ENCODE data around the gene TMEM165.

Gene TMEM165

DNA sequence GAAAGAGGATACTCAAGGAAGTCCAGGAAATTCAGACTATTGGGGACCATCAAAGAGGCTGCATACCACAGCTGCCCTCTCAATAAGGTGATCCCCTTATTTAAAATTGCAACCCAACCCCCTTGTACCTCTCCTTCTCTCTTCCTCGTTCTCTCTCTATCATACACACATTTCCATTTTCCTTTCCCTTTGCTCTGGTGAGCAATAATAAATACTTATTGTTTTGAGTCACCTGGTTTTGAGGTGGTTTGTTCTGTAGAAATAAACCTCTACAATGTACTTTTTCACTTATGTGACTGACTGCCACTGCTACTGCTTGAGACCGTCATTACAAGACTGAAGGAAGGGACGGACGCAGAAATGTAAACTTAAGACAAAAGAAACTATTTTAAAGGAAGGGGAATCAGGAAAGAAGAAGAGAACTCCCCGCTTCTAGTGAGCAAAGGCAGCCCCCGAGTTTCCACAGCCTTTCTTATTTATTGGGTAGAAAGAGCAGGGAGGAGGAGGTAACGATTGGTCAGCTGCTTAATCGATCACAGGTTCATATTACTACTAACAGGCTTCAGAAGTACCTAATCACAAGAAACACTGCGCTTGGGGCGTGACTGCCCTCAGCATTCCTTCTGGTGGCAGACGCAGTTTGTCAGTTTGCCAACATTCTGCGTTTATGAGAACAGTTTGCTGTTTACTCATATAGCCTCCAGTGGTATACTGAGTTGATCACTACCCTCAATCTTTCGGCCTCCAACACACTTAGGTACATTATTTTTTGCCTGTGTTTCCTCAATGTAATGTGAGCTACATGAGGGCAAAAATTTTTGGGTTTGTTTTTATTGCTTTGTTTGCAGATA lies 16.9 kb upstream of the TMEM165 start:
- Histone ChIP-seq H3K36me3 (ENCODE audit: low read length) (no peaks in the 10 kb centered on the region), H4K20me1 (ENCODE audit: low read depth, low read length) (no peaks in the 10 kb centered on the region), H3K27me3 (ENCODE audit: low read length) (no peaks in the 10 kb centered on the region), H3K9ac (ENCODE audit: low read length) (no peak overlapping the region), H2AFZ (ENCODE audit: low read depth, low read length, severe bottlenecking) (no peak overlapping the region), H3K9me2 (replicated peaks; ENCODE audit: insufficient read depth, low read length) (no peaks in the 10 kb centered on the region), H3F3A (ENCODE audit: insufficient read depth) (no peaks in the 10 kb centered on the region), H3K4me2 (ENCODE audit: low read depth, low read length, poor library complexity, severe bottlenecking) (no peak overlapping the region), H3K4me3 (ENCODE audit: insufficient read depth, low read length, poor library complexity, severe bottlenecking) (no peak overlapping the region), H3K27ac (ENCODE audit: low read depth, low read length) (no peak overlapping the region), H3K79me2 (ENCODE audit: insufficient read depth, low read length) (no peaks in the 10 kb centered on the region), H3K9me3 (ENCODE audit: insufficient read depth, low read length) (no peaks in the 10 kb centered on the region)
- TF ChIP-seq EZH2phosphoT487 (conservative IDR thresholded peaks at IDR 0.05; ENCODE audit: low read length), result no peak

DNA sequence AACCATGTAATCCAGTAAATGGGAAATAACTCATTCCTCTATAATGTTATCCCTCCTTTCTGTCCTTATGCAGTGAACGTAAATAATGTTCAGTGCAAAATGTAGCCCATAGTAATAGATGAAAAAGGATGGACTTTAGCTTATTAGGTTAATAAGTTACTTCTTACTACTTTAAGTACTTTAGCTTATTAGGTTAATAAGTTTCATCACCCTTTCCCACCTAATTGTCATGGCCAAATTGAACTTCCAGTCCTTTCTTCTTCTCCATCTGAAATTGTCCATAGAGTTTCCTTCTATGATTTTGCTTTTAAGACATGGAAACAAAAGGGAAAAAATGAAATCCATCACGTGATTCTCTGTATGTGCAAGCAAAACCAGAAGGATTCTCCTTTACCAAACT lies 15.2 kb upstream of the TMEM165 start:
- H3K4me2 ChIP-seq (ENCODE audit: low read depth, low read length, poor library complexity, severe bottlenecking), result no peak overlapping the region
- H3K36me3 ChIP-seq (ENCODE audit: low read length), result no peaks in the 10 kb centered on the region
- H3K27ac ChIP-seq (ENCODE audit: low read depth, low read length), result no peak overlapping the region
- no peaks in the 10 kb centered on the region for H3K79me2 ChIP-seq (ENCODE audit: insufficient read depth, low read length)
- no peak overlapping the region for H3K4me3 ChIP-seq (ENCODE audit: insufficient read depth, low read length, poor library complexity, severe bottlenecking)
- H3K9me2 ChIP-seq (replicated peaks; ENCODE audit: insufficient read depth, low read length), result no peaks in the 10 kb centered on the region
- no peaks in the 10 kb centered on the region for H4K20me1 ChIP-seq (ENCODE audit: low read depth, low read length)
- no peaks in the 10 kb centered on the region for H3F3A ChIP-seq (ENCODE audit: insufficient read depth)
- TF ChIP-seq, protein P1, sequence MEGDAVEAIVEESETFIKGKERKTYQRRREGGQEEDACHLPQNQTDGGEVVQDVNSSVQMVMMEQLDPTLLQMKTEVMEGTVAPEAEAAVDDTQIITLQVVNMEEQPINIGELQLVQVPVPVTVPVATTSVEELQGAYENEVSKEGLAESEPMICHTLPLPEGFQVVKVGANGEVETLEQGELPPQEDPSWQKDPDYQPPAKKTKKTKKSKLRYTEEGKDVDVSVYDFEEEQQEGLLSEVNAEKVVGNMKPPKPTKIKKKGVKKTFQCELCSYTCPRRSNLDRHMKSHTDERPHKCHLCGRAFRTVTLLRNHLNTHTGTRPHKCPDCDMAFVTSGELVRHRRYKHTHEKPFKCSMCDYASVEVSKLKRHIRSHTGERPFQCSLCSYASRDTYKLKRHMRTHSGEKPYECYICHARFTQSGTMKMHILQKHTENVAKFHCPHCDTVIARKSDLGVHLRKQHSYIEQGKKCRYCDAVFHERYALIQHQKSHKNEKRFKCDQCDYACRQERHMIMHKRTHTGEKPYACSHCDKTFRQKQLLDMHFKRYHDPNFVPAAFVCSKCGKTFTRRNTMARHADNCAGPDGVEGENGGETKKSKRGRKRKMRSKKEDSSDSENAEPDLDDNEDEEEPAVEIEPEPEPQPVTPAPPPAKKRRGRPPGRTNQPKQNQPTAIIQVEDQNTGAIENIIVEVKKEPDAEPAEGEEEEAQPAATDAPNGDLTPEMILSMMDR (IDR thresholded peaks at IDR 0.05; ENCODE audit: insufficient read depth, low read length, poor library complexity, severe bottlenecking), result no peak
- TF ChIP-seq EZH2phosphoT487 (conservative IDR thresholded peaks at IDR 0.05; ENCODE audit: low read length), result no peak
- no peak overlapping the region for H2AFZ ChIP-seq (ENCODE audit: low read depth, low read length, severe bottlenecking)
- no peaks in the 10 kb centered on the region for H3K27me3 ChIP-seq (ENCODE audit: low read length)
- no peak overlapping the region for H3K9ac ChIP-seq (ENCODE audit: low read length)
- H3K9me3 ChIP-seq (ENCODE audit: insufficient read depth, low read length), result no peaks in the 10 kb centered on the region

DNA sequence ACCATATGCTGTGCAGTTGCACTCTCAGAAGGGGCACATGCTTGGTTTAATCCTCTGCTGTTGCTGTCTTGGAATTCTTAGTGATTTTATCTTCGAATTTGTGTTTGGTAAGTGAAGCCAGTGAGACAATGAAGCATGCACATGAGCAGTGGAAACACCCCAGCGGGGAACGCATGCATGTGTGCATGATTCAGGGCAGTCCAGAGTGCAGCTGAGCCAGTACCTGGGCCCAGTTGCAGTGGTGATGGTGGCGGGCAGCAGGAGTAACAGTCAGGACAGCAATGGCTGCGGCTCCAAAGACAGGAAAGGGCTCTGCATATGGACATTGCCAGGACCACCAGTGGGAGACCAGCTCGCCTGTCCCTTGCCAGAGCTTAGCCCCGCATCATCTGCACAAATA lies 14.3 kb upstream of the TMEM165 start:
- no peaks in the 10 kb centered on the region for H3K9me2 ChIP-seq (replicated peaks; ENCODE audit: insufficient read depth, low read length)
- no peaks in the 10 kb centered on the region for H4K20me1 ChIP-seq (ENCODE audit: low read depth, low read length)
- no peak overlapping the region for H3K4me2 ChIP-seq (ENCODE audit: low read depth, low read length, poor library complexity, severe bottlenecking)
- H3F3A ChIP-seq (ENCODE audit: insufficient read depth), result no peaks in the 10 kb centered on the region
- no peak overlapping the region for H3K9ac ChIP-seq (ENCODE audit: low read length)
- TF ChIP-seq, protein P1 (IDR thresholded peaks at IDR 0.05; ENCODE audit: insufficient read depth, low read length, poor library complexity, severe bottlenecking), result no peak
- no peak for TF ChIP-seq EZH2phosphoT487 (conservative IDR thresholded peaks at IDR 0.05; ENCODE audit: low read length)
- no peak overlapping the region for H3K4me3 ChIP-seq (ENCODE audit: insufficient read depth, low read length, poor library complexity, severe bottlenecking)
- H3K79me2 ChIP-seq (ENCODE audit: insufficient read depth, low read length), result no peaks in the 10 kb centered on the region
- no peaks in the 10 kb centered on the region for H3K36me3 ChIP-seq (ENCODE audit: low read length)
- no peaks in the 10 kb centered on the region for H3K27me3 ChIP-seq (ENCODE audit: low read length)
- H2AFZ ChIP-seq (ENCODE audit: low read depth, low read length, severe bottlenecking), result no peak overlapping the region
- H3K27ac ChIP-seq (ENCODE audit: low read depth, low read length), result no peak overlapping the region
- H3K9me3 ChIP-seq (ENCODE audit: insufficient read depth, low read length), result no peaks in the 10 kb centered on the region

DNA sequence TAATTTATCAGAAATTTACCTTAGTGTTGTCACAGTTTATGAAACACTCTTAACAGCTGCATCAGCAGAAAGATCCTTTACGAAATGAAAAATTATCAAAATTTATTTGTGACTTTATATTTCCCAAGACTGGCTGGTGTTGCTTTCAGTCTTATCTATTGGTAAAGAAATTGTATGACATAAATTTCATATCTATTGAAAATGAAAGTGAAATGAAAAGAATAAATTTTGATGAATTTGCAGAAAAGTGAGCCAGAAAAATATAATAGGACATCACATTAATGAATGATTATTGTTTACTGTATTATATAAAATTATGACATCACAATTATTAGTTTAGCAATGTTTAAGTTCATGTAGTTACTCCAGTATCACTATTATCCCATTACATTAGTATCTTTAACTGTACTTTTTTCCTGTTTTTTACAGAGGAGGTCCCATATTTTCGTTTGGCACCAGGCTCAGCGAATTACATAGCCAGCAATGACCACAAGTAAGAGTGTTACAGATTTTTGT lies 13.2 kb upstream of the TMEM165 start:
- H3K36me3 ChIP-seq (ENCODE audit: low read length), result no peaks in the 10 kb centered on the region
- TF ChIP-seq, protein P1 (IDR thresholded peaks at IDR 0.05; ENCODE audit: insufficient read depth, low read length, poor library complexity, severe bottlenecking), result no peak
- TF ChIP-seq EZH2phosphoT487 (conservative IDR thresholded peaks at IDR 0.05; ENCODE audit: low read length), result no peak
- H3K9ac ChIP-seq (ENCODE audit: low read length), result no peak overlapping the region
- H3K27me3 ChIP-seq (ENCODE audit: low read length), result no peaks in the 10 kb centered on the region
- H3K27ac ChIP-seq (ENCODE audit: low read depth, low read length), result no peak overlapping the region
- no peaks in the 10 kb centered on the region for H4K20me1 ChIP-seq (ENCODE audit: low read depth, low read length)
- H3K79me2 ChIP-seq (ENCODE audit: insufficient read depth, low read length), result no peaks in the 10 kb centered on the region
- H3K4me3 ChIP-seq (ENCODE audit: insufficient read depth, low read length, poor library complexity, severe bottlenecking), result no peak overlapping the region
- H3K4me2 ChIP-seq (ENCODE audit: low read depth, low read length, poor library complexity, severe bottlenecking), result no peak overlapping the region
- H2AFZ ChIP-seq (ENCODE audit: low read depth, low read length, severe bottlenecking), result no peak overlapping the region
- no peaks in the 10 kb centered on the region for H3K9me3 ChIP-seq (ENCODE audit: insufficient read depth, low read length)
- H3K9me2 ChIP-seq (replicated peaks; ENCODE audit: insufficient read depth, low read length), result no peaks in the 10 kb centered on the region
- no peaks in the 10 kb centered on the region for H3F3A ChIP-seq (ENCODE audit: insufficient read depth)
